ENCODE data around the gene MRPL41. TPM values are rescaled to one million over a fixed set of nuclear protein-coding genes. Genes with fewer than 3 reads are reported as not detected.
A peak's percentile ranks its signal among the peaks of the same experiment; 100 is the strongest.

MRPL41 gene
- total and polyA plus RNA-seq, 2 of the 13 experiments (the other 11 are each of a cell fraction or from before 2014, with no cell fraction given) = 20.9 to 54.0 TPM

- in situ Hi-C loops (cut with HindIII; ENCODE audit: extremely low pct_ligation_motif_present, low pct_unique_long_range_greater_than_20kb) = no loop called here
- Histone ChIP-seq H3K4me1 (ENCODE audit: insufficient read depth, low read length) (no peaks in the 10 kb centered on the region), H3K27me3 (ENCODE audit: control insufficient read depth in 1 of 2, insufficient read depth in 2 of 2, low read length in 2 of 2) (no peaks in the 10 kb centered on the region), H3K27ac (ENCODE audit: extremely low read length, insufficient read depth, low read length) (no peak overlapping the region), H3K36me3 (replicated peaks in 1 of 2; ENCODE audit: control insufficient read depth in 1 of 2, insufficient read depth in 2 of 2, low read length in 2 of 2) (no peaks in the 10 kb centered on the region), H3K9me3 (ENCODE audit: low read length) (no peaks in the 10 kb centered on the region), H3K4me2 (ENCODE audit: low read depth, low read length) (no peak overlapping the region), H2AFZ (ENCODE audit: low read length) (no peak overlapping the region), H3K79me2 (ENCODE audit: insufficient read depth, low read length) (no peaks in the 10 kb centered on the region), H3K4me3 (replicated peaks in 1 of 3; ENCODE audit: insufficient read depth in 1 of 3, low read depth in 2 of 3, low read length in 3 of 3) (no peak overlapping the region), H4K20me1 (ENCODE audit: insufficient read depth, low read length) (no peaks in the 10 kb centered on the region), H3K9ac (ENCODE audit: insufficient read depth, low read depth, low read length) (no peak overlapping the region)
- WGBS (ENCODE audit: low lambda C conversion rate) = 68% methylated on average over 5 of the region's 10 CpGs
- CTCF ChIA-PET (ENCODE audit: low intra/inter-chr PET ratio, low total read pairs) = no interaction called here
- POLR2A ChIA-PET = no interaction called here
- intact Hi-C loops (cut with micrococcal nuclease; ENCODE audit: unreplicated experiment) = no loop called here
- ATAC-seq (no peak), DNase-seq (ENCODE audit: low spot score) (no peak), FAIRE-seq (no peak)
- BruUV-seq (replicated peaks) = no TSS peak
- TF ChIP-seq FOXM1 (CRISPR knock-in tag; IDR thresholded peaks at IDR 0.05) (no peak), ZNF574 (CRISPR knock-in tag; IDR thresholded peaks at IDR 0.05) (no peak), MNT (IDR thresholded peaks at IDR 0.05) (peak; percentile 93)
Measured at GRCh38 chr9:137519553-137519952, 32.1 kb upstream of the MRPL41 start.

Data from HepG2 (cell line).